Prostate gland (tissue), 2 donors: ENCODE measurements around the gene GFPT2. TPM values are rescaled to one million over a fixed set of nuclear protein-coding genes. Genes with fewer than 3 reads are reported as not detected.

Experiments
- DNase-seq: peaks from one replicate; pipeline ENCODE4 v3.0.0-alpha.2; 2019; ENCODE audit warnings: low spot score
- H3K27ac ChIP-seq, 2 donors: fragments of 200-600 bp; sonication (generic); 2 replicates each; pipeline ENCODE4 v1.5.1; 2017 to 2019
- H3K27me3 ChIP-seq: fragments of 200-600 bp; sonication (generic); replicated peaks from 2 replicates; pipeline ENCODE4 v1.5.1; 2019; ENCODE audit not compliant: insufficient read depth
- H3K36me3 ChIP-seq, 2 donors: fragments of 200-600 bp; sonication (generic); 1 replicate in 1 of 2; 2 replicates in 1 of 2; pipeline versions ENCODE4 v1.5.1 to v1.8.1; 2017 to 2019
- H3K4me1 ChIP-seq: fragments of 200-600 bp; sonication (generic); replicated peaks from 2 replicates; pipeline ENCODE4 v1.5.1; 2019
- H3K4me3 ChIP-seq, 2 donors: fragments of 200-600 bp; sonication (generic); 2 replicates each; pipeline ENCODE4 v1.5.1; 2017 to 2019
- H3K9me3 ChIP-seq: fragments of 200-600 bp; sonication (generic); 2 replicates; pipeline ENCODE4 v1.5.1; 2017
- POLR2A ChIP-seq: fragments of 450-650 bp; IDR thresholded peaks from one replicate; pipeline ENCODE4 v1.6.1; 2016; ENCODE audit warnings: antibody characterized with exemption, mild to moderate bottlenecking
- POLR2AphosphoS5 ChIP-seq: sonication (generic); formaldehyde crosslinking; IDR thresholded peaks from one replicate; pipeline ENCODE4 v1.6.1; 2017; ENCODE audit warnings: antibody characterized with exemption
- WGBS: methylation state at CpG from one replicate; pipeline ENCODE4 v1.1.5; 2018; 5-methylcytosine and 5-hydroxymethylcytosine counted together
- intact Hi-C: fragments of 100-400 bp; cut with DNase I; formaldehyde crosslinking; loops from one replicate; pipeline ENCODE4 v1.14.2; 2022
- total RNA-seq, 2 donors: library from RNA; depleted of rRNA; stranded (reverse); fragments of >200 nt; gene quantifications; one replicate each; pipeline ENCODE4 v1.1.0, GENCODE V29; 2016
- TF ChIP-seq, protein P1 (sequence below), 4 experiments: fragments of 200-600 bp in 2 of 4; fragments of 450-650 bp in 2 of 4; sonication (generic) in 2 of 4; IDR thresholded peaks; 1 replicate in 3 of 4; 2 replicates in 1 of 4; pipeline ENCODE4 v1.5.1; 2016 to 2019; ENCODE audit warnings: antibody characterized with exemption in 4 of 4, mild to moderate bottlenecking in 2 of 4, moderate library complexity in 2 of 4

GFPT2 gene
- total RNA-seq, 2 donors from 2014 or later = 3.2 to 14.0 TPM

DNA sequence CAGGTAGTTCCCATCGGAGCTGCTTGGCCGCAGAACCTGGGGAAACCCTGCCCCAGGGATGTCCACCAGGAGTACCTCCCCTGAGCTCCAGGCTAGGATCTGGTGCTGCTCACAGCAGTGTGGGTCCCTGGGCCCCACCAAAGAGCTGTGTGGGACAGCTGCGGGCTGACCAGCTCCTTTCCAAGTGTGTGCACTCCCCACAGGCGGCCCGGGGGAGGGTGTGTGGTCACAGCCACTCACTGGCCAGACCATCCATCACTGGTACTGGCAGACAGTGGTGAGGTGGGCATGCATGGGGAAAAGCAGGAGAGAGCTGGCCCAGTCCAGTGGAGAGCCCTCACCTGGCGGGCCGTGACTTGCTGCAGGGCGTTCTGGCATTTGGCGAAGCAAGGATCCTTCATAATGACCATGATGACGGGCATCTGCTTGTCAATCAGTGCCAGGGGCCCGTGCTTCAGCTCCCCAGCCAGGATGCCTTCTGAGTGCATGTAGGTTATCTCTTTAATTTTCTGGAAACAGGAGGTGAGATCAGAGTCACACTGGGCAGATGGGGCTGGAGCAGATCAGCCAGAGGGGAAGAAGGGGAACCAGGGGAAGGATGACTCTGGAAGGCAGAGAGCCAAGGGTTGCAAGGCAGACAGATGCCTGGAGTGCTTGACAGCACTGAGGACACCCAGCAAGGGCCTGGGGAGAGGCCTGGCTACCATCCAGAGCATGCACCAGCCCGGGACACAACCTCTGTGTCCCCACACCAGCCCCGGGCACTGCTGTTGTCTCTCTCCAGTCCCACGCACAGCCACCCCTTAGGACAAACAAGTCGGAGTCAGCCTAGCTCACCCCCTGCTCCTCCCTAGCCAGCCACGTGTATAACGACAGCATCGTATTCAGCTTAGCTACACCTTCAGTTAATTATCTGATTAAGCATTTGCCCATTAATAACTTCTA lies 48.4 kb downstream of the GFPT2 start:
- no peak for DNase-seq
- 64% methylated on average over 18 of the region's 18 CpGs for WGBS
- Histone ChIP-seq H3K27ac (no peak overlapping the region), H3K4me1 (no peaks in the 10 kb centered on the region), H3K27me3 (peaks cover 3% of the 10 kb centered on the region), H3K4me3 (no peak overlapping the region), H3K36me3 (no peaks in the 10 kb centered on the region), H3K9me3 (no peaks in the 10 kb centered on the region)
- TF ChIP-seq POLR2AphosphoS5 (no peak), POLR2A (no peak)
- TF ChIP-seq, protein P1, sequence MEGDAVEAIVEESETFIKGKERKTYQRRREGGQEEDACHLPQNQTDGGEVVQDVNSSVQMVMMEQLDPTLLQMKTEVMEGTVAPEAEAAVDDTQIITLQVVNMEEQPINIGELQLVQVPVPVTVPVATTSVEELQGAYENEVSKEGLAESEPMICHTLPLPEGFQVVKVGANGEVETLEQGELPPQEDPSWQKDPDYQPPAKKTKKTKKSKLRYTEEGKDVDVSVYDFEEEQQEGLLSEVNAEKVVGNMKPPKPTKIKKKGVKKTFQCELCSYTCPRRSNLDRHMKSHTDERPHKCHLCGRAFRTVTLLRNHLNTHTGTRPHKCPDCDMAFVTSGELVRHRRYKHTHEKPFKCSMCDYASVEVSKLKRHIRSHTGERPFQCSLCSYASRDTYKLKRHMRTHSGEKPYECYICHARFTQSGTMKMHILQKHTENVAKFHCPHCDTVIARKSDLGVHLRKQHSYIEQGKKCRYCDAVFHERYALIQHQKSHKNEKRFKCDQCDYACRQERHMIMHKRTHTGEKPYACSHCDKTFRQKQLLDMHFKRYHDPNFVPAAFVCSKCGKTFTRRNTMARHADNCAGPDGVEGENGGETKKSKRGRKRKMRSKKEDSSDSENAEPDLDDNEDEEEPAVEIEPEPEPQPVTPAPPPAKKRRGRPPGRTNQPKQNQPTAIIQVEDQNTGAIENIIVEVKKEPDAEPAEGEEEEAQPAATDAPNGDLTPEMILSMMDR (IDR thresholded peaks at IDR 0.05) = no peak
- intact Hi-C loops = no loop called here

DNA sequence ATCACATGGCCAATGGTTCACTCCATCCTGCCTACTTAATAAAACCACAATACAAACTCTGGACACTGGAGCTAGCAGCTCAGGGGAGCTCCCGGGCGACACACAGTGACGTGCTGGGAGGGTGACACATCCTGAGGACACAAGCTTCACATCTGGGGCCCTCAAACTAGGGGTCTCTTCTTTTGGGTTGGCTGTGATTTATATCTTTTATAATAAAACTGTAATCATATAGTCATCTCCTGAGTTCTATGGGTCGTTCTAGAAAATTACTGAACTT lies 49.2 kb downstream of the GFPT2 start:
- Histone ChIP-seq H3K27ac (no peak overlapping the region), H3K4me1 (no peaks in the 10 kb centered on the region), H3K36me3 (no peaks in the 10 kb centered on the region), H3K27me3 (peaks cover 3% of the 10 kb centered on the region), H3K4me3 (no peak overlapping the region), H3K9me3 (no peaks in the 10 kb centered on the region)
- TF ChIP-seq POLR2A (no peak), POLR2AphosphoS5 (no peak)
- TF ChIP-seq, protein P1 (IDR thresholded peaks at IDR 0.05) = no peak
- intact Hi-C loops = no loop called here
- DNase-seq = no peak
- 80% methylated on average over 4 of the region's 4 CpGs for WGBS

GRCh38 chr5:180303226-180304015 lies 49.7 kb downstream of the GFPT2 start:
- Histone ChIP-seq H3K36me3 (no peaks in the 10 kb centered on the region), H3K9me3 (no peaks in the 10 kb centered on the region), H3K4me1 (no peaks in the 10 kb centered on the region), H3K27ac (no peak overlapping the region), H3K27me3 (peaks cover 3% of the 10 kb centered on the region), H3K4me3 (no peak overlapping the region)
- TF ChIP-seq POLR2AphosphoS5 (no peak), POLR2A (no peak)
- TF ChIP-seq, protein P1 (IDR thresholded peaks at IDR 0.05) = no peak
- DNase-seq = no peak
- intact Hi-C loops = no loop called here
- WGBS = 86% methylated on average over 17 of the region's 17 CpGs

- no peaks in the 10 kb centered on the region for H3K36me3 ChIP-seq
- intact Hi-C loops = no loop called here
- no peaks in the 10 kb centered on the region for H3K9me3 ChIP-seq
- no peak overlapping the region for H3K4me3 ChIP-seq
- no peak for DNase-seq
- no peak overlapping the region for H3K27ac ChIP-seq
- H3K27me3 ChIP-seq = peaks cover 3% of the 10 kb centered on the region
- TF ChIP-seq, protein P1 (IDR thresholded peaks at IDR 0.05) = no peak
- TF ChIP-seq POLR2A (no peak), POLR2AphosphoS5 (no peak)
- WGBS = 84% methylated on average over 10 of the region's 10 CpGs
- H3K4me1 ChIP-seq = no peaks in the 10 kb centered on the region
Observed at GRCh38 chr5:180302256-180302655, 50.9 kb downstream of the GFPT2 start.
